Dedifferentiated amniotic fluid mesenchymal stem cell (primary cell): Measurements from ENCODE around the gene ZNF232.
"Not testable (repeated sequence)": the region's sequence is repeated elsewhere in the genome, so short reads cannot be mapped to it uniquely, and the experiment has no call there.

Experiments used
- DNase-seq: peaks from one replicate; pipeline ENCODE4 v3.0.0-alpha.2; 2016; ENCODE audit errors: extremely low spot score

The ZNF232 gene

DNA sequence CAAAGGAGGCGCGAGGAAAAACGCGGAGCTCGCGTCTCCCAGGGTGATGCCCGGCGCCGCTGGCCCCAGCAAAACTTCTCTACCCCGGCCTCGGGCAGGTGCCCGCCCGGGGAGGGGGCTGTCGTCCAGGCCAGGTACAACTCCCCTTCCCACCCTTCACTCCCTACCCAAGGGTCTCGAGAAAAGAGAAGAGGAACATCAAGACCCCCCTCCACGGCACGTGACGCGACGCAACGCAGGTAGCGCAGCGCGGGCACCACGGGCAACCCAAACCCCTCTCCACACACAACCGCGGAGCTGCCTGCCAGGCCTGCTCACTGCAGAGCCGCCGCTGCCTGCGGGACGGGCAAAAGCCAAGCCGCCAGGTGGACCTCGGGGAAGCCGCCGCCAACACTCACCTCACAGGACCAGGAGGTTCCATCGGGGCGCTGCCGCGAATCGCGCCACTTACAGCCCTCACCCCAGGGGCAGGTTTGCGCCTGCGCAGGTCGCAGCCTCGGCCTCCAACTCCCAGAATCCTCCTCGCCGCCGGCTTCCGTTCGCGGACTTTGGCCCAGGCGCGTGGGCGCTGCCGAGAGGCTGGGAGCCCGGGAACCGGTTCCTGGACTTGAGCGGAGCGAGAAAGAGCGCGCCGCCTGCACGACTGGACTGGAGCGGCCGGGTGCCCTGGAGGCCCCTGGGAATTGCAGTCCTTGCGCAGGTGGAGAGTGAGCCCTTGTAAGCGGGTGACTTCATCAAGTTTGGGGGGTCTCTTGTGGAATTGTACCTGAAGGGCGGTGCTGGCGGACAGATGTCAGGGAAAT, at the start of gene ZNF232:
TSS of gene ZNF232 (minus strand) at position 477 of the 803 bp plus-strand sequence. CDS start at position 421, 56 bp downstream.
- peak; percentile 92 for DNase-seq

DNA sequence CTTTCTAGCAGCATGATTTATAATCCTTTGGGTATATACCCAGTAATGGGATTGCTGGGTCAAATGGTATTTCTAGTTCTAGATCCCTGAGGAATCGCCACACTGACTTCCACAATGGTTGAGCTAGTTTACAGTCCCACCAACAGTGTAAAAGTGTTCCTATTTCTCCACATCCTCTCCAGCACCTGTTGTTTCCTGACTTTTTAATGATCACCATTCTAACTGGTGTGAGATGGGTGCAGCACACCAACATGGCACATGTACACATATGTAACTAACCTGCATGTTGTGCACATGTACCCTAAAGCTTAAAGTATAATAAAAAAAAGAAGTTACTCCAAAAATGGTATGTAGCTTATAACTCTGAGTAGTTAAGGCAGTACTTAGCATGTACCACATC, 49.0 kb upstream of the ZNF232 start:
- not testable (repeated sequence) for DNase-seq

DNA sequence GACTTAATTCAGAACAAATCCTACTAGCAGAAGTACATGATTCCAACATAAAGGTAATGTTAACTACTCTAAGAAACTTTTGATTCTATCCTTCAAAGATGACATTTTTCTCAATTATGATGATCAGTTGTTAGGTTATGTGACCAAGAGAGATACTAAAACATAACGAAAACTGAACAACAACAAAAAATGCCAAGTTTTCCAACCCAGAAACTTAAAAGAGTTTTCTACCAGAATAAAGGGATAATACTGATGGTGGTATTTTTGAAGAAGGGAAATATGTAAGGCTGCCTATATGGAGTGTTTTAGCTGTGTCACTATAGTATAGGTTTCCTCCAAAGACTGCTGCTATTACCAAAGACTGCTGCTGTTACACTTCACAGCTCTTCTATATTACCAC, 34.4 kb upstream of the ZNF232 start:
- not testable (repeated sequence) for DNase-seq

DNA sequence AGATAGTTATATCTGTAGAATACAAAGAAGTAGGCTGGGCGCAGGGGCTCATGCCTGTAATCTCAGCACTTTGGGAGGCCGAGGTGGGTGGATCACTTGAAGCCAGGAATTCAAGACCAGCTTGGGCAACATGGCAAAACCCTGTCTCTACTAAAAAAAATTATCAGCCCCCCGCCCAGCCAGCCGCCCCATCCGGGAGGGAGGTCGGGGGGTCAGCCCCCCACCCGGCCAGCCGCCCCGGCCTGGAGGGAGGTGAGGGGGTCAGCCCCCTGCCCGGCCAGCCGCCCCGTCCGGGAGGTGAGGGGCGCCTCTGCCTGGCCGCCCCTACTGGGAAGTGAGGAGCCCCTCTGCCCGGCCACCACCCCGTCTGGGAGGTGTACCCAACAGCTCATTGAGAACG, 31.2 kb upstream of the ZNF232 start:
- not testable (repeated sequence) for DNase-seq

DNA sequence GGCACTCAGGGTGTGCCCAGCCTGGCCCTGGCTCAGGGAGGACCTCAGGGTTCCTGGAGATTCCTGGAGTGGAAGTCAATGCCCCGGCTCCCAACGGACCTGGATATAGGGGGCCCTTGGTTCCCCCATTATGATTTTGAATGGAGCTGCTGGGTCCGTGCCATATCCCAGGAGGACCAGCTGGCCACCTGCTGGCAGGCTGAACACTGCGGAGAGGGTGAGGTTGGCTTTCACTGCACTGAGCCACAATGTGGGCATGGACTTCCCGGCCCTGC, 27.7 kb upstream of the ZNF232 start:
- no peak for DNase-seq

DNA sequence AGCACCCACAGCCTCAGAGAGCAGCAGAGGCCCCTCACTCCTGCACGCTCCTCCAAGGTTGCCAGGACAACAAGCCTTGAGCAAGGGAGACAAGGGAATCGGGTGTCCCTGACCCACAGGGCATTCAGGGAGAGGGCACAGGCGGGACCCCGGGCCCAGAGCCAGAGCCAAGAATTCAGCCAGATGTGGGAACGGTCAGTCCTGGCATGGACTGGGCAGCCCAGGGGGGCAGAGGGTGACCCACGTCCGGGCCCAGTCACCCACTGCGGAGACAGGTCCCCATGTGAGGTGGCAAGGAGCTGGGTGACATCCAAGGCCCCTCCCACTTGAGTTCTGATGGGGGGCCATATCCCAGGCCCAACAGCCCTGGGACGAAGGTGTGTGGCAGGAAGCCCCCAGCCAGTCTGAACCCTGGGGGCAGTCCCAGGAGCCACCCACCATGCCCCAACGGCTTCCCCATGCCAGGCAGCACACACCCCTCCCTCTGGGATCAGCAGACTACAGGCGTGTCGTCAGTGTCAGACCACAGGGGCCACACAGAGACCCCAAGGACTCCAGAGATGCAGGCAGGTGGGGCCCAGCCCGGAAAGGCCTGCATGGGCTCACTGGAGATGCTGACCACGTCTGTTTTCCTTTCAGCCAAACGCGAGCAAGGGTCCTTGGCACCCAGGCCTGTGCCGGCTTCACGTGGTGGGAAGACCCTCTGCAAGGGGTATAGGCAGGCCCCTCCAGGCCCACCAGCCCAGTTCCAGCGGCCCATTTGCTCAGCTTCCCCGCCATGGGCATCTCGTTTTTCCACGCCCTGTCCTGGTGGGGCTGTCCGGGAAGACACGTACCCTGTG, 27.2 kb upstream of the ZNF232 start:
- no peak for DNase-seq

DNA sequence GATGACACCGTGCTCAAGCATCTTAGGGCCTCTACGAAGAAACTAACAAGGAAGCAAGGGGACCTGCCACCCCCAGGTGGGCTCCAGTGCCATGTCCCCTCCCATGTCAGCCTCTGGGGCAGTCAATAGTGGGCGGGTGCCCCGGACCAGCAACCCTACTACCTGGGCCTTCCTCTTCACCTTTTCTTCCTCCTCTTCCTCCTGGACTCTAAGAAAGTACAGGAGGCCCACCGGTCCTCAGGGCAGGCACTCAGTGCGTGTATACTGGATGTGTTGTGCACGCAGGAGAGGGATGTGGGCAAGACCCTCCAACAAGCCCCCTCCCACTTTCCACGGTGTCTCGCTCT, 26.5 kb upstream of the ZNF232 start:
- DNase-seq: not testable (repeated sequence)

DNA sequence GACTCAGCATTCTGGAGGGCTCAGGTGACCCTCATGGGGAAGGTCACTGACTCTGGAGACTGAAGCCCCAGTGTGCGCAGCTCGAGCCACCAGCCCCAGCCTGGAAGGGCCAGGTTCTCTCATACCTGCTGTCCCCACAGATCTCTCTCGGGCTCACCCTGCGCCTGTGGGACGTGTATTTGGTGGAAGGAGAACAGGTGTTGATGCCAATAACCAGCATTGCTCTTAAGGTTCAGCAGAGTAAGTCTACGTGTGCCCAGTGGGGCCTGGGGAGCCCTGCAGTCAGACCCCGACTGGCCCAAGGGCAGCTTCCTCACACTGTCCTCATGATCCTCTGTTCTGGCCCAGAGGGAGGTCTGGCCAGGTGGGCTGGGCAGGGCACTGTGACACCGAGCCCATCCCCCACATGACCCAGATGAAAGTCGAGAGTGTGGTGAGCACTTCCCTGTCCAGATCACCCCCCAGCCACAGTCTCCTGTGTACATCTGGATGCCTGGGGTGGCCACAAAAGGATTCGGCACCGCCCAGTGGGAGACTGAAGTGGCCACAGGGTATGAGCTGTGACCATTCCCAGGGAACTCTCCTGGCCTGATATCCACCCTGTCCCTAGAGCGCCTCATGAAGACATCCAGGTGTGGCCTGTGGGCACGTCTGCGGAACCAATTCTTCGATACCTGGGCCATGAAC, 26.0 kb upstream of the ZNF232 start:
- not testable (repeated sequence) for DNase-seq

DNA sequence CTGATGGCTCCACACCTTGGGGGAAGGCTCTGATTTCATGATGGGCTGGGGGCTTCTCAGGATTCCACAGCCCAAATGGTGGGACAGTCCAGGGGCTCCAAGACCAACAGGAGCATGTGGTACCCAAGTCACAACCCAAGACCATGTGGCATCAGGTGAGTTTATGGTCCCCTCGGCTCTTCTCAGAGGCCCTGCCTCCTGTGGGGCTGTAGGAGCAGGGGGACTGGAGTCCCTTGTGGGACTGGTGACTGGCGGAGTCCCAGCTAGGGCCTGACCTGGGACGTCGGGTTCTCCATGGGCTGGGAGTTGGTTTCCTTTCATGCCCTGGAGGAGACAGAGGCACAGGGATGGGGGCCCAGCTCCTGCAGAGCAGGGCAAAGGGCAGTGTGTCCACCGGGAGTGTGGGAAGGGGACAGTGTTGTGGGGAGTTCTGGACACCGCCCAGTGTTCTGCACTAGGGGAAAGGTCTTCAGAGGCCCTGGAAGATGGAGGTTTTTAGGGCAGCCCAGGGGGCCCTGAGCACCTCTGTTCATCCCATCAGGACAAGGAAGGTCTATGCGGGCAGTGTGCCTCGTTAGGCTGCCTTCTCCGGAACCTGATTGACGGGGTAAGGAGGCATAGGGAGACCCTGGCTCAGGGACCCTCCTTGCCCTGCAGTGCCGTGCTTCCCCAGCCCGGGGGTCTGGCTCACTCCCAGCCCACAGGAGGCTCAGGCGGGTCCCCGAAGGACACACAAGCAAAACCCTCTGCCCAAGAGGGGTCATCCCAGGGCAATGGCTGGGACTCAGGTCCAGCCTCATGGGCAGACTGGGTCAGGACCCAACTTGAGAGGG, 25.1 kb upstream of the ZNF232 start:
- DNase-seq: not testable (repeated sequence)

DNA sequence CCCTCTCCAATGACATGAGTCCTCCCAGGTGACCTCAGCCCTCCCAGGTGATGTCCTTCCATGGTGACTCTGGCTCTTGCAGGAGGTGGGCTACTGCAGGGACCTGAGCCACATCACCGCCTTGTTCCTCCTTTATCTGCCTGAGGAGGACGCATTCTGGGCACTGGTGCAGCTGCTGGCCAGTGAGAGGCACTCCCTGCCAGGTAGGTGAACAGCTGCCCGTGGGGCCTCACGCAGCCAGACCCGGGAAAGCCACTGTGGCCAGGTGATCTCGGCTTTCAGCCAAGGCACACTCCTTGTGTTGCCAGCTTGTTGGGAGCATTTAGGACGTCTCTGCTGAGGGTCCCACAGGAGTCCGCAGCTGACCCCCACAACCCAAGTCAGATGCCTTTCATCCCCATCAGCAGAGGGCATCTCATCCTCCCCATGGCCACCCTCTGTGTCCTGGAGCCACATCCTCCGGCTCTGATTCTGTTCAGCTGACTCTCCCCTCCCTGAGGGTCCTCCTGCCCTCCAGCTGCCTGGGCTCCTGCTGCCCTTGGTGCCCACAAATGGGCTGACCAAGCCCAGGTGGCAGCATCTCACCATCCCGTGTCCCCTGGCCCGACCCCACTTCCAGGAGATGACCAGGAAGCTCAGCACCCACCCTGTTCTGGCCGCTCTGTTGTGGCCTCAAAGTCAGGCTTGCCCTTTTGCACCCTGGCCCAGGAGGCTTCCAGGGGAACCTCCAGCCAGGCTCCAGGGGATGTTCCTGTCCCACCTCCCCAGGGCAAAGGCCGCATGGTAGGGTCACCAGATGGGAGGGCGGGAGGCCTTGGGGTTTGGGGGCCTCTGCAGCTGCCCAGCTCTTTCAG, 24.3 kb upstream of the ZNF232 start:
- no peak for DNase-seq

DNA sequence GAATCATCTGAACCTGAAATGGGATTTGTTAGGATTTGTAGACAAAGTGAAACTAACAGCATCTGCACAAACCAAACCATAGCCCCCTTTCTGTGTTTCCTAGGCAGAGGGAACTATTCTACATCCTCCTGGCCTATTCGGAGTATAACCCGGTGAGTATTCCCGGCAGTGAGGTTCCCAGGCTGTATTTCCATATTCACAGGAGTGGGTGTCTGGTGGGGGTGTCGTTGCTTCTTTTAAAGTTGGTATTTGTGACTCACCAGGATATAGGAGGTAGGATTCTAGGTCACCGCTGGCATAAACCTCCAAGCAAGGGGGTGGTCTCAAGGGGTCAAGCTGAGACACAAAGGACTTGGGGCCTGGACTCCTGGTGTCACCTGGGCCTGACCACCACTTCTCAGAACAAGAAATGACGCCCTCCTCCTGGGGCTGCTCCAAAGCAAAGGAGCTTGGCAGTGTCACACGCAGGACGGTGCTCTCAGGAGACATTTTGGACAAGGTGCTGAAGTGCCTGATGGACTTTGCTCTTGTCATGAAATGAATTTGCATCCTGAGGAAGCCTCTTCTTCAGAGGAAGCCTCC, 23.5 kb upstream of the ZNF232 start:
- DNase-seq: not testable (repeated sequence)

DNA sequence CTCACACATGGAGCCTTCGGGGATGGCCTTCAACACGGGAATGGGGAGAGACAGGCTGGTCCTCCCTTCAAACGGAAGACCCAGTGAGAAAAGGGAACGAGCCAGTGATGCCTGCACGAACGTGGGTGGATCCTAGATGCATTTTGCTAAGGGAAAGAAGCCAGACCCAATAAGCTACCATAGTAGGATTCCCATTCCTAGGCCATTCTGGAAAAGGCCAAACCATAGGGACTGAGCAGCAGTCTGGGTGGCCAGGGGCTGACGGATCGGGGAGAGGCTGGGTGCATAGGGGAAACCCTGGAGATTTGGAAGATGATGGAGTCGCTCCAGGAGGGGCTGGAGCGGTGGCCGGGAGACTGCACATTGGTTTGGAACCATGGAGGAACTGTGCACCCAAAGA, 22.9 kb upstream of the ZNF232 start:
- DNase-seq: not testable (repeated sequence)

DNA sequence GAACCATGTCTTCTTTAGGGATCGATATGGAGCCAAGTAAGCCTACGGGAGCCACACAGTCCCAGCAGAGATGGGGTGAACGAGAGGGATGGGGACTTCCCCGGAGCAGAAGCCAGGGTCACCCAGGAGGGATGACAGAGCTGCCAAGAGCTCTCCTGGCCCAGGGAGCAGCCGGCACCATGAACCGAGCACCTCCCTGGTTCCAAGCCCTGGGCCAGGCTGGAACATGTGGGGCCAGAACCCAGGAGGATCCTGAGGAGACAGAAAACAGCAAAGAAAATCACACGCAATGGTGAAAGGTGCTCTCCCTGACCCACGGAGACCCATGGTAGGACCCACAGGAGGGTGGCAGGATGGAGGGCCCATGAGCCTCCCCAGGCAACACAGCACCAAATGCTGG, 22.3 kb upstream of the ZNF232 start:
- DNase-seq: not testable (repeated sequence)

DNA sequence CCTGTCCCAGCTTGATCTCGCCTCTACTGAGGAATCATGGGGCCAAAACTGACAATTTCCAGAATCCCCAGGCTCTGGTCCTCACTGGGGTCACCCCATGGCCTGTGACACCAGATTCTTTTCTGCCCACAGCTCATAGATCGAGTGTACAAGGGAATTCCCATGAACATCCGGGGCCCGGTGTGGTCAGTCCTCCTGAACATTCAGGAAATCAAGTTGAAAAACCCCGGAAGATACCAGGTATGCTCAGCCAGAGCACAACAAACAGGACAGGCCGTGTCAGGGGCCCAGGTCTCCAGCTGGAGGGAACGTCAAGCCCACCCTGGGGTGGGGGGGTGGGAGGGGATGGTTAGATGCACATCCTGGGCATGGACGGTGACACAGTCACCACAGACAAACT, 21.6 kb upstream of the ZNF232 start:
- DNase-seq: no peak

DNA sequence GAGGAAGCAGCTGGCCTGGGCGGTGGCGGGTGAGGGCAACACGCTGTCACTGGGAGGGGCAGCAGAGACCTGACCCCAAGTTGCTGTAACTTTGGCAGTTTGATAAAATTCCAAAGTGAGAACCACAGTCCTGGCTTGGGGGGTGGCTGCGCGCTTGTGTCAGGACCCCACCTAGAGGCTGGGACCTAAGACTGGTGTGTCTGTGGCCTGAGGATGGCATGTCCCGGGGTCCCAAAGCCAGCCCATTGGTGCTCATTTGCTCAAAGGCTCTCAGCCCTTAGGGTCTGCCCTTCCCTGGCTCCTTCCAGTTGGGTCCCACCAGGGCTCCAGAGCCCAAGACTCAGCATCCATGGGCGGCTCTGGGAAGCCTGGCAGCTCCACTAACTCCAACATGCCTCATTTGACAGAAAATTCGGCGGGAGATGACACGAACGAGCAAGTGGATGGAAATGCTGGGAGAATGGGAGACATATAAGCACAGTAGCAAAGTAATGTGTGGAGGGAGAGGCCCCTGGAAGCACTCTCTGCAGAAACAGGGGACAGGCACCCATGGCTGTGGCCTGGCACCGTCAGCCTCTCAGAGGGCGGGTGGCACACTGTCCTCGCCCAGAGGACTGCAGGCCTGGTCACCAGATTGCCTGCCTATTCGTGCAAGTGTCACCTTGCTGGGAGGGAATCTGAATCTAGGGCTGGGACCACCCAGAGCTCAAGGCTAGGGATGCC, 21.0 kb upstream of the ZNF232 start:
- not testable (repeated sequence) for DNase-seq

DNA sequence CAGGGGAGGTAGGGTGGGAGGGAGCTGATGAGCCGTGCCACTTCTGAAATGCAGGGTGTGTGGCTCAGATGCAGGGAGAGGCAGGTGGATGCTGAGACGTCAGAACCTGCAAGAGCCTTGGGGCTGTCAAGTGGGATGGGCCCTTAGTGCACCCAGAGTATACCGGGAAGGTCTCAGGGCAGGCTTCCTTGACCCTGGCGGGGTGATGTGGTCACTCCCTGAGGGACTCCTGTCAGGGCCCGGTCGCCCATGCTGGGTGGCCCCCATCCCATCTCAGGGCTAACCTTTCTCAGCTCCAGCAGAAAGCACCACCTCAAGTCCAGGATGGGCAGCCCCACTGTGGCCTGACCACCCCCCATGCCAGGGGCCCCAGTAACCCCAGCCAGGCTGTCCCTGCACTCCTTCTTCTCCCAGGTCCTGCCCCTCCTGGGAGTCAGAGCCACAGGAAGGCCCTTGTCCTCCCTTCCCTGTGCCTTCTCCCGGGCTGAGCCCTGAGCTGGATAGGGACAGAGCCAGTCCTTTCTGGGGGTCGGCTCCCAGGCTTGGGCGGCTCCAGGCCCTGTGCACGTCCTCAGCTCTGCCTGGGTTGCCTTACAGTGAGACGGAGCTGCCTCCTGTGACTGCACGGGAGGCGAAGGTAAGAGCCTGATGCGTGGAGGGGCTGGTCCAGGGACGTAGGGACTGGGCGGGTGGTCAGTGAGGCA, 20.3 kb upstream of the ZNF232 start:
- not testable (repeated sequence) for DNase-seq

DNA sequence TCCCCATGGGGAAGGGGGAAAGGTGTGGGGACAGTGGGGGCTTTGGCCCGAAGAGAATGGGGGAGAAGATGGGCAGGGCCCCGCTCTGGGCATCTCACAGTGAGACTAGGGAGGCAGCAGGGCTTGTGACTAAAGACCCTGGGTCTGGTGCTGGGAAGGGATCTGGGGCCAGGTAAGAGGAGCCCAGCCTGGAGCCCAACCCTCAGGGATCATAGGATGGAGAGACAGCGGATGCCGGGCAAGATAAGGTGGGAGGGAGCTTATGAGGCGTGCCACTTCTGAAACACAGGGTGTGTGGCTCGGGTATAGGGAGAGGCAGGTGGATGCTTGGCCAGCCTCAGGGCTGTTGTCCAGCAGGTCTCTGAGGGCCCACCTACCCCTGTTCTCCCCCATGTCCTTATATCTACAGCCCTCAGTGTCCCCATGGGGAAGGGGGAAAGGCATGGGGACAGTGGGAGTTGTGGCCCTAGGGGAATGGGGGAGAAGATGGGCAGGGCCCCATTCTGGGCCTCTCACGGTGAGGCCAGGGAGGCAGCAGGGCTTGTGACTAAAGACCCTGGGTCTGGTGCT, 19.6 kb upstream of the ZNF232 start:
- no peak for DNase-seq

DNA sequence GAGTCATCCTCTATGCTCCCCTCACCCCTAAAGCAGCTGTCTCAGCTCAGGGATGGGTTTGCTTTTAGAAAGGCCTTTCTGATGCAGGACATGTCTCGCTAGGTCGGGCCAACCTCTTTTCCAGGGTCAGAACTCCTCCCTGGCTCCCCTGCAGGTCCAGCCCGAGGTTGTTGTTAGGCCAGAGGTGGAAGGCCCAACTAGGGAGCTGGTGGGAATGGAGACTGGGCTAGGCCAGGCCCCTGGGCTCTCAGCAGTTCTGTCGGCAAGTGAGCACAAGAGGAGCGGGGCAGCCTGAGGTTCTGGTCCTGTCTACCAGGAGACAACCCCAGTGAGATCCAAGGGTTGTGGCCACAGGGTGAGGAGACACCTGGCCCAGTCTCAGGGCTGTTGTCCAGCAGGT, 19.0 kb upstream of the ZNF232 start:
- not testable (repeated sequence) for DNase-seq

DNA sequence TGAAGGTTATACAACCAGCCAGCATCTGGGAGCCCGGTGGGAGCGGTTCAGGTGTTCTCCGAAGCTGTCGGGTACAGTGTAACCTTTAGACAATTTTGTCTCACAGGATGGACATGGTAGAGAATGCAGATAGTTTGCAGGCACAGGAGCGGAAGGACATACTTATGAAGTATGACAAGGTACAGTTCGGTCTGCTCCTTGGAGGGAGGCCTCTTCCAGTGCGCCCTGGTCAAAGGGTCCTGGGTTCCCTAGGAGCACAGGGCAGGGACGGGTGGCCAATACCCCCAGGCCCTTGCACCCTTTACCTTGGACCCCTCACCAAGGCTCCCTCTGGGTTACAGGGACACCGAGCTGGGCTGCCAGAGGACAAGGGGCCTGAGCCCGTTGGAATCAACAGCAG, 18.6 kb upstream of the ZNF232 start:
- not testable (repeated sequence) for DNase-seq
